Esophagus mucosa (tissue), 1 donor: ENCODE data around the gene PTCH1. TPM values are rescaled to one million over a fixed set of nuclear protein-coding genes. Genes with fewer than 3 reads are reported as not detected.

Experiments used
- ATAC-seq: fragments of 200-7000 bp; cut with Tn5 transposase; one replicate; pipeline ENCODE4 v1.9.1; 2020
- total RNA-seq: library from RNA; stranded (reverse); gene quantifications from one replicate; pipeline ENCODE4 v1.2.4, GENCODE V29; 2023
- donor health status: DM: yes; HTN: yes; CAD: no.

Gene PTCH1
- total RNA-seq, 1 donor from 2014 or later = 3.9 TPM

GRCh38 chr9:95511952-95512708 lies 4.6 kb downstream of the PTCH1 start:
- ATAC-seq = no peak

- no peak for ATAC-seq
Measured at GRCh38 chr9:95511616-95511931, 5.2 kb downstream of the PTCH1 start.

GRCh38 chr9:95510709-95511615 lies 5.8 kb downstream of the PTCH1 start:
- peak; percentile 88 for ATAC-seq

- ATAC-seq = no peak
Measured at GRCh38 chr9:95509851-95510708, 6.7 kb downstream of the PTCH1 start.

GRCh38 chr9:95508968-95509850 lies 7.6 kb downstream of the PTCH1 start:
- peak; percentile 13 for ATAC-seq

DNA sequence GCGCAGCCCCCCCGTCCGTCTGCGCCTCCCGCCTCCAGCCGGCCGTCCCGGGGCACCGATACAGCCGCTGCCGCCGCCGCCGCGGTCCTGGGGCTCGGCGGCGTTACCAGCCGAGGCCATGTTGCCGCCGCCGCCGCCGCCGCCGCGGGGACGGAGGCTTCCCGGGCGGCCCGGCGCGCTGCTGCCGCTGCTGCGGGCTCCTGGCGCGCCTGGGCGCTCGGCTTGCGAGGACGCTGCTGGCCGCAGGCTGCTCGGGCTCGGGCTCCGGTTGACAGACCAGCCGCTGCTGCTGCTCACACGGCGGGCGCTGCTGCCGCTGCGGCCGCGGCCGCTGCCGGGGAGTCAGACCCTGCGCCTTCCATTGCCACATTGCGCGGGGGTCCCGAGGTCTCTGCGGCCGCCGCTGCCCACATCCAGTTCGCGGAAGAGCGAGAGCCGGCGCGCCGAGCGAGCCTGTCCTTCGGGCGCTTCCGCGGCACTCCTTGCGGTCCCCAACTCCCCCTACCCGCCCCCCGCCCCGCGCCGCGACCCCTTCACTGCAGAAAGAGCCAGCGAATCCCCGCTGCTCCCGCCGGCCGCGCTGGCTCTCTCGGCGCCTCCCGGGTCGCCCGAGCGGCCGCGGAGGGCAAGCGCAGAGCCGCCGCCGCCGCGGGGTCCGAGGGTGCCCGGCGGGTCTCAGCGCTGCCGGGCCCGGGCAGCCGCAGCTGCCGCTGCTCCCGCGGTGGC lies 8.4 kb downstream of the PTCH1 start:
- no peak for ATAC-seq

DNA sequence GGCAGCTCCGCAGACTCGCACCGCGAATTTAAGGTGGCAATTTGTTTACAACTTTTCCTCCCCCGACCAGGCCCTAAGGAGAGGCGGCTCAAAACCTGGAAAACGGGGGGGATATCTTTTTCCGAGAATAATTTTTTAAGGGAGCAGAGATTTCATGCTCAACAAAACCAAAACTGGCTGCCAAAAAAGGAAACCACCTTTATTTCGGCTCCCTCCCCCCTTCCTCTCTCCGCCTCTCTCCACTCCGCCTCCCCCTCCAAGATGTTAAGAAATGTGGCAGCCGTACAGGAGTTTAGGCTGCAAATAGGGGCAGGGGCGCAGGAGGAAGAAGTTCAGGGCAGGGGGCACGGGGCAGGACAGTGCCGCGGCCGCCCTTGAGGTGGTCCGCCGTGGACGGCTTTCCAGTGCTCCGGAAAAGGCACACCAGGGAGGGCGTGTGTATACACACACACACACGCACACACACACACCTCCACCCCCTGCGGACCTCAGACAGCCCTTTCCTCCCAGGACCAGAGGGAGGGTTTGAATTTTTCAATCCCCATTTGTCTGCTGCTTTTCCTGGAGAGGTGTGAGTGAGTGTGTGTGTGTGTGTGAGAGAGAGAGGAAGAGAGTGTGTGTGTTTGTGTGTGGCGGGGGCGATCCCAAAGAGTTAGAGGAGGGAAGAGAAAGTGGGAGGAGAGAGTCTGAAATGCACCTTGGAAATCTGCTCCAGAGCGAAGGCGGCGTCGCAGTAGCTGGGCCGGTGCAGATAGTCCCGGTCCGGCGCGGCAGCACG lies 9.1 kb downstream of the PTCH1 start:
- ATAC-seq = peak; percentile 24

GRCh38 chr9:95506678-95507463 lies 9.9 kb downstream of the PTCH1 start:
- peak; percentile 1 for ATAC-seq

DNA sequence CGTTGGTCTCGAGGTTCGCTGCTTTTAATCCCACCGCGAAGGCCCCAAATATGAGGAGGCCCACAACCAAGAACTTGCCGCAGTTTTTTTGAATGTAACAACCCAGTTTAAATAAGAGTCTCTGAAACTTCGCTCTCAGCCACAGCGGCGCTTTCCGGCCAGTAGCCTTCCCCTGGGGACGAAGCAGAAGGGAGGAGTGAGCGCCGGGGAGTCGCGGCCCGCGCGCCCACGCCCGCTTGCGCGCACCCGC lies 10.4 kb downstream of the PTCH1 start:
- no peak for ATAC-seq

GRCh38 chr9:95505717-95506427 lies 10.9 kb downstream of the PTCH1 start:
- no peak for ATAC-seq

GRCh38 chr9:95505072-95505716 lies 11.6 kb downstream of the PTCH1 start:
- ATAC-seq = no peak

- ATAC-seq = no peak
Measured at GRCh38 chr9:95504053-95504963, 12.5 kb downstream of the PTCH1 start.

DNA sequence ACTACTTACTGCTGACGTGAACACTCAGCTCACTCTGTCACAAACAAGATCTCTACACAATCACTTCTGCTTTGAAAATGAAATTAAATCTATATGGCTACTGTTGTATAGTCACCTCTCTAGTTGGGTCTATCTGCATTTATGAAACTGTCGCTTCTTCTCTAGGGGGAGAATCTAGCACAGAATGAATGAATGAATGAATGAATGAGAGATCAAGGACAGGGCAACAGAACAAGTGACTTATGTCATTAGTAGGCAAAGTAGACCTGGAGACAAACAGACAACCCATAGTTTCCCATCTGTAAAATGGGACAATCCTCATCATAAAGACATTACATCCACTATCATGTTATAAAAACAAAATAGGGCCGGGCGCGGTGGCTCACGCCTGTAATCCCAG lies 13.4 kb downstream of the PTCH1 start:
- no peak for ATAC-seq

GRCh38 chr9:95502248-95502647 lies 14.5 kb downstream of the PTCH1 start:
- ATAC-seq = no peak

DNA sequence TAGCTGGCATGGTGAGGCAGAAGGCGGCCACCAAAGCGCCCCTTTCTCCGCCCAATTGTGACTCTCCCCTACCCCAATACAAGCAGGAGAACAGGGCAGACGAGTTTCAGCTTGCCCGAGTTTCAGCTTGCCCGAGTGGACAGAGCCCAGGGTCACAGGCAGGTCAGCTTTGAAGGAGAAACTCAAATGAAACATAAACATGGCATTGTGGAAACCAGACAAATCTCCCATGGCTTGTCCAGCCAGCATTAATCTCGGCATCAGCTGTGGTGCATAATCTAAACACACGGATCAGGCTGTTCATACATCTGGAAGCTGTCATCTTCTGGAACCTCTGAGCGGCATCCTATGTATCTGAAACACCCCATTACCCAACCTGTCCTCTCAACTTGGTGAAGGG lies 16.9 kb downstream of the PTCH1 start:
- no peak for ATAC-seq

DNA sequence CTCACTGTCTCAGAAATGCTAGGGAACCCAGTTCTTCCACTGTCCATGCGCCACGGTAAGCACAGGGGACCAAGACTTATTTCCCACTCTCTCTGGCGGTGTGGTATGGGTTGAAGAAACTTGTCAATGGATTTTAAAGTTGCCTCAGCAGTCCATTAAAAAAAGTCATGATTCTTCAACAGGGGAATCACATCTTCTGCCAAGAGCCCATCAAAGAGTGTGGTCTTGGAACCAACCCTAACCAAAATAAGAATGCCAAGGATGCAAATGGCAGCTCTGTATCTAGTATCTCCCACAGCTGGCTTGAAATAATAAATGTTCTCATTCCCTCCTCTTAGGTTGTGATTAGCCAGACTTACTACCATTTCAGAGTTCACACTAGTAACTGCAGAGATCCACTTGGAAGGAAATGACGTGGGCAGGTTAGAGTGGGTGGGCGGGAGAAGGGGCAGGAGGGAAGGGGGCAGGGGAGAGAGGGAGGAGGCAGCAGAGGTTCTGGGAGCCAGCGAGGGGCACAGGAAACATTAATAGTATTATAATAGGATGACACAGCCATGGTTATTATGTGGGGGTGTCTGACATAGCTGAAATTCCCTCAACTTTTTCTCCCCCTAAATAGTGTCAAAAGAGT lies 17.6 kb downstream of the PTCH1 start:
- ATAC-seq = no peak

GRCh38 chr9:95498641-95499040 lies 18.1 kb downstream of the PTCH1 start:
- ATAC-seq = no peak
